Adrenal gland (tissue), 5 donors: Measurements from ENCODE around the gene KNTC1.

Experiments
- CTCF ChIP-seq, 6 experiments: fragments of 450-650 bp in 4 of 6; fragments of 200-600 bp in 2 of 6; sonication (generic) in 1 of 6; IDR thresholded peaks; 1 replicate in 5 of 6; 2 replicates in 1 of 6; pipeline versions ENCODE4 v1.5.1 to v1.8.0; 2016 to 2021; ENCODE audit warnings: antibody characterized with exemption in 6 of 6, mild to moderate bottlenecking in 2 of 6, moderate library complexity in 1 of 6
- POLR2A ChIP-seq, 2 donors: fragments of 450-650 bp; IDR thresholded peaks; one replicate each; pipeline ENCODE4 v1.6.1; 2017; ENCODE audit warnings: antibody characterized with exemption in 2 of 2, mild to moderate bottlenecking in 2 of 2, moderate library complexity in 1 of 2
- donor health status: DM: no; HTN: no; CAD: no.

GRCh38 chr12:122571821-122572220 lies 44.8 kb downstream of the KNTC1 start:
- TF ChIP-seq POLR2A (IDR thresholded peaks at IDR 0.05): no peak
- TF ChIP-seq CTCF (IDR thresholded peaks at IDR 0.05): no peak
